IPS-18a (cell line): ENCODE data around the gene ARL14EPL.
"Not testable (repeated sequence)": the region's sequence is repeated elsewhere in the genome, so short reads cannot be mapped to it uniquely, and the experiment has no call there.

Source experiments
- H3K27ac ChIP-seq: one replicate; pipeline ENCODE4 v1.5.1; 2013; ENCODE audit warnings: low read length
- H3K27me3 ChIP-seq: one replicate; pipeline ENCODE4 v1.6.1; 2013; ENCODE audit warnings: mild to moderate bottlenecking, low read length; ENCODE audit not compliant: control insufficient read depth, insufficient read depth
- H3K36me3 ChIP-seq: one replicate; pipeline ENCODE4 v1.6.1; 2013; ENCODE audit warnings: low read depth, low read length; ENCODE audit not compliant: control insufficient read depth
- H3K4me1 ChIP-seq: one replicate; pipeline ENCODE4 v1.6.1; 2013; ENCODE audit warnings: low read depth, low read length; ENCODE audit not compliant: control insufficient read depth
- H3K4me3 ChIP-seq: one replicate; pipeline ENCODE4 v1.5.1; 2013; ENCODE audit warnings: low read length
- H3K9ac ChIP-seq: one replicate; pipeline ENCODE4 v1.6.1; 2013; ENCODE audit warnings: mild to moderate bottlenecking, low read length, moderate library complexity
- H3K9me3 ChIP-seq: one replicate; pipeline ENCODE4 v1.6.1; 2013; ENCODE audit warnings: low read depth, low read length; ENCODE audit not compliant: control insufficient read depth

Gene ARL14EPL

GRCh38 chr5:116088062-116088461 is 55.8 kb downstream of the ARL14EPL start:
- Histone ChIP-seq H3K4me3 (no peak overlapping the region), H3K27me3 (no peaks in the 10 kb centered on the region), H3K9me3 (no peaks in the 10 kb centered on the region), H3K27ac (no peak overlapping the region), H3K9ac (no peak overlapping the region), H3K36me3 (peaks cover 14% of the 10 kb centered on the region), H3K4me1 (peaks cover 5% of the 10 kb centered on the region)

GRCh38 chr5:116090302-116090701 is 58.0 kb downstream of the ARL14EPL start:
- no peaks in the 10 kb centered on the region for H3K4me1 ChIP-seq
- H3K27ac ChIP-seq, result no peak overlapping the region
- peaks cover 37% of the 10 kb centered on the region for H3K36me3 ChIP-seq
- H3K9me3 ChIP-seq, result no peaks in the 10 kb centered on the region
- H3K9ac ChIP-seq, result no peak overlapping the region
- no peak overlapping the region for H3K4me3 ChIP-seq
- H3K27me3 ChIP-seq, result no peaks in the 10 kb centered on the region

- H3K27me3 ChIP-seq, result no peaks in the 10 kb centered on the region
- no peaks in the 10 kb centered on the region for H3K4me1 ChIP-seq
- no peaks in the 10 kb centered on the region for H3K9me3 ChIP-seq
- no peak overlapping the region for H3K27ac ChIP-seq
- H3K9ac ChIP-seq, result no peak overlapping the region
- peaks cover 39% of the 10 kb centered on the region for H3K36me3 ChIP-seq
- no peak overlapping the region for H3K4me3 ChIP-seq
Measured at GRCh38 chr5:116091416-116091815, 59.1 kb downstream of the ARL14EPL start.

- Histone ChIP-seq H3K36me3 (peaks cover 35% of the 10 kb centered on the region), H3K9ac (no peak overlapping the region)
Measured at GRCh38 chr5:116097301-116097700, 65.0 kb downstream of the ARL14EPL start.

GRCh38 chr5:116098998-116099397 is 66.7 kb downstream of the ARL14EPL start:
- no peaks in the 10 kb centered on the region for H3K27me3 ChIP-seq
- H3K9ac ChIP-seq, result no peak overlapping the region
- H3K4me3 ChIP-seq, result no peak overlapping the region
- no peak overlapping the region for H3K27ac ChIP-seq
- H3K36me3 ChIP-seq, result peaks cover 18% of the 10 kb centered on the region
- H3K4me1 ChIP-seq, result no peaks in the 10 kb centered on the region
- H3K9me3 ChIP-seq, result no peaks in the 10 kb centered on the region

More at GRCh38 chr5:116097301-116097700, 65.0 kb downstream of the ARL14EPL start:
- H3K4me3 ChIP-seq, result no peak overlapping the region
- H3K27ac ChIP-seq, result no peak overlapping the region
- no peaks in the 10 kb centered on the region for H3K4me1 ChIP-seq
- H3K9me3 ChIP-seq, result no peaks in the 10 kb centered on the region
- no peaks in the 10 kb centered on the region for H3K27me3 ChIP-seq

GRCh38 chr5:116104941-116105340 is 72.7 kb downstream of the ARL14EPL start:
- H3K9me3 ChIP-seq, H3K9ac ChIP-seq, H3K36me3 ChIP-seq, H3K4me1 ChIP-seq, H3K4me3 ChIP-seq, H3K27ac ChIP-seq, H3K27me3 ChIP-seq: not testable (repeated sequence)
